SK-N-SH (cell line): ENCODE measurements around the gene DLL4. TPM values are rescaled to one million over a fixed set of nuclear protein-coding genes. Genes with fewer than 3 reads are reported as not detected.

Source experiments
- CTCF ChIA-PET: fragments of 300-600, 350-600 bp; formaldehyde crosslinking; extraction: SDS; loops from one replicate; lab custom pipeline; 2021; lab: Yijun Ruan, JAX
- POLR2A ChIA-PET: fragments of 350-600 bp; sonication (Branson Sonifier 250); formaldehyde crosslinking; extraction: SDS; loops from one replicate; lab custom pipeline; 2020; ENCODE audit warnings: antibody characterized with exemption, inconsistent platforms; lab: Yijun Ruan, JAX
- DNase-seq: peaks from one replicate; pipeline ENCODE4 v3.0.0; 2012
- H2AFZ ChIP-seq: fragments of 200-600 bp; sonication (generic); 2 replicates; pipeline ENCODE4 v1.8.1; 2016; ENCODE audit warnings: antibody characterized with exemption, mild to moderate bottlenecking, low read depth
- H3F3A ChIP-seq: fragments of 200-600 bp; sonication (generic); replicated peaks from 2 replicates; pipeline ENCODE3; 2016; ENCODE audit warnings: antibody characterized with exemption, mild to moderate bottlenecking; ENCODE audit not compliant: insufficient read depth
- H3K27ac ChIP-seq, 2 experiments: fragments of 200-500 bp in 1 of 2; fragments of 200-600 bp in 1 of 2; sonication (Bioruptor generic) in 1 of 2; sonication (generic), shearing (Covaris generic) in 1 of 2; 2 replicates each; pipeline versions ENCODE4 v1.5.1 to v1.6.1; 2014 to 2016; ENCODE audit warnings: low read depth in 2 of 2, inconsistent platforms in 1 of 2, low read length in 1 of 2, mild to moderate bottlenecking in 1 of 2, mixed read lengths in 1 of 2
- H3K27me3 ChIP-seq: fragments of 200-600 bp; sonication (generic), shearing (Covaris generic); 2 replicates; pipeline ENCODE4 v1.6.1; 2016; ENCODE audit warnings: mixed run types; ENCODE audit not compliant: insufficient read depth
- H3K36me3 ChIP-seq, 2 experiments: fragments of 200-500 bp in 1 of 2; fragments of 200-600 bp in 1 of 2; sonication (Bioruptor generic) in 1 of 2; sonication (generic) in 1 of 2; replicated peaks in 1 of 2; 2 replicates each; pipeline versions ENCODE3 to v1.5.1; 2014 to 2016; ENCODE audit warnings: low read length in 1 of 2, mild to moderate bottlenecking in 1 of 2; ENCODE audit not compliant: insufficient read depth in 2 of 2, control insufficient read depth in 1 of 2
- H3K4me1 ChIP-seq, 2 experiments: fragments of 200-500 bp in 1 of 2; fragments of 200-600 bp in 1 of 2; sonication (Bioruptor generic) in 1 of 2; sonication (generic), shearing (Covaris generic) in 1 of 2; 2 replicates each; pipeline versions ENCODE4 v1.5.1 to v1.6.1; 2014 to 2016; ENCODE audit warnings: low read depth in 1 of 2, low read length in 1 of 2, mixed run types in 1 of 2; ENCODE audit not compliant: insufficient read depth in 2 of 2, control insufficient read depth in 1 of 2
- H3K4me2 ChIP-seq: fragments of 200-600 bp; sonication (generic), shearing (Covaris generic); 2 replicates; pipeline ENCODE4 v1.6.1; 2017; ENCODE audit warnings: mixed run types
- H3K4me3 ChIP-seq, 2 experiments: fragments of 200-500 bp in 1 of 2; fragments of 200-600 bp in 1 of 2; sonication (Bioruptor generic) in 1 of 2; sonication (generic), shearing (Covaris generic) in 1 of 2; 2 replicates each; pipeline versions ENCODE4 v1.5.1 to v1.8.1; 2014 to 2016; ENCODE audit warnings: low read depth in 2 of 2, inconsistent platforms in 1 of 2, low read length in 1 of 2, mild to moderate bottlenecking in 1 of 2, mixed read lengths in 1 of 2, moderate library complexity in 1 of 2
- H3K79me2 ChIP-seq: fragments of 200-600 bp; sonication (generic); 2 replicates; pipeline ENCODE4 v1.8.1; 2017; ENCODE audit warnings: mild to moderate bottlenecking; ENCODE audit not compliant: insufficient read depth
- H3K9ac ChIP-seq: fragments of 200-600 bp; sonication (generic); 2 replicates; pipeline ENCODE4 v1.6.1; 2017; ENCODE audit warnings: mixed run types
- H3K9me2 ChIP-seq: fragments of 200-600 bp; sonication (generic); 2 replicates; pipeline ENCODE4 v1.6.1; 2017; ENCODE audit warnings: mixed run types
- H3K9me3 ChIP-seq: fragments of 200-600 bp; sonication (generic); 2 replicates; pipeline ENCODE4 v1.6.1; 2017; ENCODE audit warnings: mixed run types, mild to moderate bottlenecking, moderate library complexity
- H4K20me1 ChIP-seq: fragments of 200-600 bp; sonication (generic); 2 replicates; pipeline ENCODE4 v1.6.1; 2017; ENCODE audit warnings: mild to moderate bottlenecking, mixed run types; ENCODE audit not compliant: insufficient read depth
- EP300 ChIP-seq, 2 experiments: IDR thresholded peaks; 2 replicates each; pipeline versions ENCODE4 v1.4.0 to v1.6.1; 2012; ENCODE audit warnings: borderline replicate concordance in 1 of 2, low read depth in 1 of 2, low read length in 1 of 2
- EZH2phosphoT487 ChIP-seq: fragments of 200-600 bp; sonication (generic); IDR thresholded peaks from 2 replicates; pipeline ENCODE4 v1.6.1; 2017; ENCODE audit warnings: low read depth, mixed run types, mild to moderate bottlenecking, antibody characterized with exemption, moderate library complexity, borderline replicate concordance
- FOXJ3 ChIP-seq: sonication (generic); formaldehyde crosslinking; IDR thresholded peaks from 2 replicates; pipeline ENCODE4 v1.5.1; 2020; ENCODE audit warnings: mild to moderate bottlenecking, missing genetic modification reagents
- GABPA ChIP-seq: IDR thresholded peaks from 2 replicates; pipeline ENCODE4 v1.4.0; 2012; ENCODE audit warnings: low read depth, mild to moderate bottlenecking
- MXI1 ChIP-seq: IDR thresholded peaks from 2 replicates; pipeline ENCODE4 v1.6.1; 2012; ENCODE audit warnings: mild to moderate bottlenecking, low read depth, low read length, improper control_type of control experiment
- NFIC ChIP-seq: IDR thresholded peaks from 2 replicates; pipeline ENCODE4 v1.4.0; 2012; ENCODE audit warnings: borderline replicate concordance
- REST ChIP-seq: IDR thresholded peaks from 2 replicates; pipeline ENCODE4 v1.6.1; 2012; ENCODE audit warnings: mild to moderate bottlenecking, low read depth, low read length, moderate library complexity
- SIN3A ChIP-seq: IDR thresholded peaks from 2 replicates; pipeline ENCODE4 v1.6.1; 2012; ENCODE audit warnings: low read depth, mild to moderate bottlenecking, low read length, moderate library complexity, borderline replicate concordance
- TAF1 ChIP-seq: IDR thresholded peaks from 2 replicates; pipeline ENCODE4 v1.6.1; 2012; ENCODE audit warnings: low read depth, mild to moderate bottlenecking, low read length, moderate library complexity, borderline replicate concordance
- ZBTB33 ChIP-seq: IDR thresholded peaks from 2 replicates; pipeline ENCODE4 v1.4.0; 2012; ENCODE audit warnings: low read depth, borderline replicate concordance
- WGBS: methylation state at CpG from one replicate; pipeline ENCODE4 v1.1.6; 2017; ENCODE audit warnings: low lambda C conversion rate; 5-methylcytosine and 5-hydroxymethylcytosine counted together
- polyA plus RNA-seq, 3 experiments: library from polyadenylated mRNA; depleted of rRNA; stranded (reverse); fragments of >200 nt; gene quantifications; 2 replicates each; pipeline ENCODE4 v1.2.3, GENCODE V29; 2012
- TF ChIP-seq, protein P1 (sequence below): IDR thresholded peaks from 2 replicates; pipeline ENCODE4 v1.4.0; 2012; ENCODE audit warnings: low read depth
- TF ChIP-seq, protein P2 (sequence below): IDR thresholded peaks from 2 replicates; pipeline ENCODE4 v1.4.0; 2012; ENCODE audit warnings: low read depth, borderline replicate concordance
- TF ChIP-seq, protein P3 (sequence below): IDR thresholded peaks from 2 replicates; pipeline ENCODE4; 2012

DLL4 gene
- polyA plus RNA-seq, 1 of the 3 experiments (the other 2 are of a cell fraction), result 0.03 TPM

- Histone ChIP-seq H4K20me1 (no peaks in the 10 kb centered on the region), H3K9me2 (no peaks in the 10 kb centered on the region), H3K27me3 (peaks cover 48% of the 10 kb centered on the region), H3K4me2 (peak overlapping the region; percentile 71; the same call in 1 of the 2 replicates), H3K9me3 (no peaks in the 10 kb centered on the region), H3F3A (no peaks in the 10 kb centered on the region), H3K79me2 (no peaks in the 10 kb centered on the region), H2AFZ (peak overlapping the region; percentile 22; the same call in 1 of the 2 replicates), H3K4me3 (peak overlapping the region in 1 of 2 experiments; percentile 26; a peak in 1 of 4 replicates), H3K9ac (no peak overlapping the region), H3K4me1 (peaks cover 17 to 41% of the 10 kb centered on the region in 2 experiments; a peak in 2 of 4 replicates), H3K36me3 (no peaks in the 10 kb centered on the region), H3K27ac (no peak overlapping the region)
- DNase-seq, result peak; percentile 72
- ChIA-PET POLR2A (interaction anchor here (1.0 kb wide), 1 partner anchor 16 kb away, joined by 4 read pairs; no protein-coding TSS in a partner anchor), CTCF (interaction anchor here (0.7 to 33.6 kb wide), 7 partner anchors 11 to 259 kb away, joined by 3 to 675 read pairs (median 3); partner anchors contain the start of gene VPS18)
- WGBS, result 10% methylated on average over 16 of the region's 61 CpGs
- TF ChIP-seq, protein P1, sequence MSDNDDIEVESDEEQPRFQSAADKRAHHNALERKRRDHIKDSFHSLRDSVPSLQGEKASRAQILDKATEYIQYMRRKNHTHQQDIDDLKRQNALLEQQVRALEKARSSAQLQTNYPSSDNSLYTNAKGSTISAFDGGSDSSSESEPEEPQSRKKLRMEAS, result peak; percentile 76
- TF ChIP-seq REST, result no peak
- TF ChIP-seq, protein P2, sequence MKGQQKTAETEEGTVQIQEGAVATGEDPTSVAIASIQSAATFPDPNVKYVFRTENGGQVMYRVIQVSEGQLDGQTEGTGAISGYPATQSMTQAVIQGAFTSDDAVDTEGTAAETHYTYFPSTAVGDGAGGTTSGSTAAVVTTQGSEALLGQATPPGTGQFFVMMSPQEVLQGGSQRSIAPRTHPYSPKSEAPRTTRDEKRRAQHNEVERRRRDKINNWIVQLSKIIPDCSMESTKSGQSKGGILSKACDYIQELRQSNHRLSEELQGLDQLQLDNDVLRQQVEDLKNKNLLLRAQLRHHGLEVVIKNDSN, result no peak
- peak; percentile 70; the same call in 1 of the 2 replicates for TF ChIP-seq MXI1
Measured at GRCh38 chr15:40925863-40926658, 3.1 kb upstream of the DLL4 start.

GRCh38 chr15:40926659-40927494 is 2.3 kb upstream of the DLL4 start:
- H3K4me1 ChIP-seq, result peaks cover 17 to 44% of the 10 kb centered on the region in 2 experiments; a peak in 2 of 4 replicates
- CTCF ChIA-PET, result interaction anchor here (1.0 to 33.6 kb wide), 6 partner anchors 14 to 261 kb away, joined by 3 to 675 read pairs (median 22); partner anchors contain the start of gene VPS18
- H3K4me2 ChIP-seq, result peak overlapping the region; percentile 71; the same call in 1 of the 2 replicates
- no peaks in the 10 kb centered on the region for H3F3A ChIP-seq
- H3K9me3 ChIP-seq, result no peaks in the 10 kb centered on the region
- POLR2A ChIA-PET, result no interaction called here
- H3K36me3 ChIP-seq, result no peaks in the 10 kb centered on the region
- H3K27me3 ChIP-seq, result peaks cover 53% of the 10 kb centered on the region
- no peaks in the 10 kb centered on the region for H3K9me2 ChIP-seq
- H3K79me2 ChIP-seq, result no peaks in the 10 kb centered on the region
- WGBS, result 72% methylated on average over 19 of the region's 33 CpGs
- no peak overlapping the region for H3K27ac ChIP-seq
- H4K20me1 ChIP-seq, result no peaks in the 10 kb centered on the region
- no peak for DNase-seq
- H3K9ac ChIP-seq, result no peak overlapping the region
- H3K4me3 ChIP-seq, result no peak overlapping the region
- H2AFZ ChIP-seq, result no peak overlapping the region
- TF ChIP-seq, protein P3, sequence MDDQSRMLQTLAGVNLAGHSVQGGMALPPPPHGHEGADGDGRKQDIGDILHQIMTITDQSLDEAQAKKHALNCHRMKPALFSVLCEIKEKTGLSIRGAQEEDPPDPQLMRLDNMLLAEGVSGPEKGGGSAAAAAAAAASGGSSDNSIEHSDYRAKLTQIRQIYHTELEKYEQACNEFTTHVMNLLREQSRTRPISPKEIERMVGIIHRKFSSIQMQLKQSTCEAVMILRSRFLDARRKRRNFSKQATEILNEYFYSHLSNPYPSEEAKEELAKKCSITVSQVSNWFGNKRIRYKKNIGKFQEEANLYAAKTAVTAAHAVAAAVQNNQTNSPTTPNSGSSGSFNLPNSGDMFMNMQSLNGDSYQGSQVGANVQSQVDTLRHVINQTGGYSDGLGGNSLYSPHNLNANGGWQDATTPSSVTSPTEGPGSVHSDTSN, result no peak
- TF ChIP-seq EZH2phosphoT487 (no peak), GABPA (no peak), ZBTB33 (no peak), EP300 (IDR thresholded peaks at IDR 0.05; ENCODE audit: borderline replicate concordance in 1 of 2, low read depth in 1 of 2, low read length in 1 of 2) (no peak), NFIC (no peak), FOXJ3 (no peak), MXI1 (no peak), SIN3A (no peak), TAF1 (no peak)
- TF ChIP-seq, protein P1, result no peak
